Panc1 (cell line): Measurements from ENCODE around the gene ATAD2B. TPM values are rescaled to one million over a fixed set of nuclear protein-coding genes. Genes with fewer than 3 reads are reported as not detected.

Experiments used
- ATAC-seq: fragments of 200-7000 bp; cut with Tn5 transposase; 2 replicates; pipeline ENCODE4 v1.9.1; 2020; ENCODE audit warnings: mild to moderate bottlenecking, moderate library complexity
- BruUV-seq: library from RNA; stranded (reverse); fragments of 400-500 nt; replicated peaks from 2 replicates; lab custom pipeline; 2021; lab: Mats Ljungman, UMichigan
- CTCF ChIA-PET: fragments of 300-600 bp; sonication (Branson Sonifier 250); formaldehyde crosslinking; loops from one replicate; lab custom pipeline; 2022; ENCODE audit warnings: antibody characterized with exemption; lab: Charles Lee
- POLR2A ChIA-PET: fragments of 300-600 bp; sonication (Branson Sonifier 250); formaldehyde crosslinking; loops from one replicate; lab custom pipeline; 2022; ENCODE audit warnings: antibody characterized with exemption; lab: Charles Lee
- DNase-seq: peaks from one replicate; pipeline ENCODE4 v3.0.0-alpha.2; 2010; ENCODE audit warnings: low read depth, low spot score
- H3K27ac ChIP-seq: 2 replicates; pipeline ENCODE4 v1.5.1; 2011; ENCODE audit warnings: mild to moderate bottlenecking, low read length, inconsistent platforms
- H3K27me3 ChIP-seq: fragments of 200-500 bp; sonication (Bioruptor generic); 2 replicates; pipeline ENCODE4 v1.6.0; 2014; ENCODE audit warnings: low read length, inconsistent platforms; ENCODE audit not compliant: control insufficient read depth, insufficient read depth
- H3K36me3 ChIP-seq: fragments of 200-500 bp; sonication (Bioruptor generic); 2 replicates; pipeline ENCODE4 v1.5.1; 2014; ENCODE audit warnings: inconsistent platforms, mild to moderate bottlenecking, low read length, moderate library complexity; ENCODE audit not compliant: control insufficient read depth, insufficient read depth
- H3K4me1 ChIP-seq: 2 replicates; pipeline ENCODE4 v1.5.1; 2011; ENCODE audit warnings: inconsistent platforms, mild to moderate bottlenecking, low read length, moderate library complexity; ENCODE audit not compliant: control insufficient read depth, insufficient read depth
- H3K4me3 ChIP-seq, 2 experiments: 2 replicates each; pipeline ENCODE4 v1.5.1; 2011 to 2012; ENCODE audit warnings: low read depth in 2 of 2, low read length in 2 of 2, mild to moderate bottlenecking in 2 of 2, inconsistent platforms in 1 of 2, moderate library complexity in 1 of 2
- H3K9me3 ChIP-seq: fragments of 200-500 bp; sonication (Bioruptor generic); 2 replicates; pipeline ENCODE4 v1.5.1; 2014; ENCODE audit warnings: low read depth, mild to moderate bottlenecking, inconsistent platforms, low read length, moderate library complexity; ENCODE audit not compliant: control insufficient read depth, insufficient read depth
- POLR2AphosphoS5 ChIP-seq: IDR thresholded peaks from 2 replicates; pipeline ENCODE4 v1.6.1; 2012; ENCODE audit warnings: mild to moderate bottlenecking, low read depth, low read length, moderate library complexity
- SIN3A ChIP-seq: IDR thresholded peaks from 2 replicates; pipeline ENCODE4 v1.6.1; 2012; ENCODE audit warnings: low read depth, mild to moderate bottlenecking, low read length, moderate library complexity, borderline replicate concordance; ENCODE audit not compliant: insufficient read depth
- TCF7L2 ChIP-seq: IDR thresholded peaks from 2 replicates; pipeline ENCODE4 v1.6.1; 2011; ENCODE audit warnings: mild to moderate bottlenecking, low read depth, low read length, inconsistent platforms
- in situ Hi-C: cut with HindIII; loops from 2 replicates; pipeline ENCODE4 v1.10.0; 2016; ENCODE audit warnings: low sequenced_read_pairs, low pct_unique_long_range_greater_than_20kb
- intact Hi-C: fragments of 100-400 bp; cut with micrococcal nuclease; formaldehyde crosslinking; loops from one replicate; pipeline ENCODE4 v1.10.0; 2022; ENCODE audit not compliant: unreplicated experiment
- total RNA-seq: library from RNA; stranded (reverse); gene quantifications from one replicate; pipeline ENCODE4 v1.2.1, GENCODE V29; 2021; ENCODE audit not compliant: unreplicated experiment
- TF ChIP-seq, protein P1 (sequence below), 2 experiments: IDR thresholded peaks; 2 replicates each; pipeline ENCODE4 v1.6.1; 2011 to 2012; ENCODE audit warnings: low read depth in 2 of 2, control low read depth in 1 of 2, low read length in 1 of 2, mild to moderate bottlenecking in 1 of 2, moderate library complexity in 1 of 2; ENCODE audit not compliant: insufficient read depth in 1 of 2
- TF ChIP-seq, protein P2 (sequence below): fragments of 450-650 bp; IDR thresholded peaks from 2 replicates; pipeline ENCODE4 v1.5.1; 2017; ENCODE audit warnings: mild to moderate bottlenecking

The ATAD2B gene
- total RNA-seq, 1 experiment from 2014 or later: 17.9 TPM

DNA sequence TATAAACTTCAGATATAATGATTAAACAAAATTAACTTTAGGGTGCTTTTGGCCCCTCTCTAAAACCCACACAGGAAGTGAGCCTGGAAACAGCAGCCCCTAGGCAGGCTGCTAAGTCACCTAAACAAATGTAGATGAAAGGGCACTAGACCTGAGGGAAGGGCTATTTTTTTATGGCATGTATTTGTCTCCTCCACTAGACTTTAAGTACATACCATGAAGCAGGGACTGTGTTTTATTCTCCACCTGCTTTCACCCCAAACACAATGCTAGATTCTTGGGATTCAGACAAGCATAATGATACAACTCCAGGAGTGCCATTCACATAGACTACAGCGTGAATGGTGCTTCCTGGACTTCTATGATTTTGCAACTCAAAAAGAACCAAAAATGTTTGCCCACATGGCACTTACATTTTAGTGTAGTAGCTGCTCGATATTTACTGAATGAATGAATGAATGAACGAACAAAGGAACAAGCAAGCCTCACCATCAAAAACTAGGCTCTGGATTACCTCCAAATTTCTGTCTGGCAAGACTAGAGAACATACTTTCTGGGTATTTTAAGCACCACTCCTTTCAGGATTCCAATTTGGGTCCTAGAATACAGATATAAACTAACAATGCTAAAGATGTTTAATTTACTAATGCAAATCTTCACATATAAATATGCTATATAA lies 10.1 kb downstream of the ATAD2B start:
- ATAC-seq (peak; percentile 66; the same call in 1 of the 2 replicates), DNase-seq (no peak)
- Histone ChIP-seq H3K36me3 (no peaks in the 10 kb centered on the region), H3K4me3 (no peak overlapping the region), H3K9me3 (no peaks in the 10 kb centered on the region), H3K27me3 (no peaks in the 10 kb centered on the region), H3K4me1 (peaks cover 20% of the 10 kb centered on the region), H3K27ac (peak overlapping the region; percentile 20; the same call in 1 of the 2 replicates)
- BruUV-seq: no TSS peak
- in situ Hi-C loops: no loop called here
- ChIA-PET CTCF (no interaction called here), POLR2A (no interaction called here)
- TF ChIP-seq SIN3A: no peak
- TF ChIP-seq, protein P1, sequence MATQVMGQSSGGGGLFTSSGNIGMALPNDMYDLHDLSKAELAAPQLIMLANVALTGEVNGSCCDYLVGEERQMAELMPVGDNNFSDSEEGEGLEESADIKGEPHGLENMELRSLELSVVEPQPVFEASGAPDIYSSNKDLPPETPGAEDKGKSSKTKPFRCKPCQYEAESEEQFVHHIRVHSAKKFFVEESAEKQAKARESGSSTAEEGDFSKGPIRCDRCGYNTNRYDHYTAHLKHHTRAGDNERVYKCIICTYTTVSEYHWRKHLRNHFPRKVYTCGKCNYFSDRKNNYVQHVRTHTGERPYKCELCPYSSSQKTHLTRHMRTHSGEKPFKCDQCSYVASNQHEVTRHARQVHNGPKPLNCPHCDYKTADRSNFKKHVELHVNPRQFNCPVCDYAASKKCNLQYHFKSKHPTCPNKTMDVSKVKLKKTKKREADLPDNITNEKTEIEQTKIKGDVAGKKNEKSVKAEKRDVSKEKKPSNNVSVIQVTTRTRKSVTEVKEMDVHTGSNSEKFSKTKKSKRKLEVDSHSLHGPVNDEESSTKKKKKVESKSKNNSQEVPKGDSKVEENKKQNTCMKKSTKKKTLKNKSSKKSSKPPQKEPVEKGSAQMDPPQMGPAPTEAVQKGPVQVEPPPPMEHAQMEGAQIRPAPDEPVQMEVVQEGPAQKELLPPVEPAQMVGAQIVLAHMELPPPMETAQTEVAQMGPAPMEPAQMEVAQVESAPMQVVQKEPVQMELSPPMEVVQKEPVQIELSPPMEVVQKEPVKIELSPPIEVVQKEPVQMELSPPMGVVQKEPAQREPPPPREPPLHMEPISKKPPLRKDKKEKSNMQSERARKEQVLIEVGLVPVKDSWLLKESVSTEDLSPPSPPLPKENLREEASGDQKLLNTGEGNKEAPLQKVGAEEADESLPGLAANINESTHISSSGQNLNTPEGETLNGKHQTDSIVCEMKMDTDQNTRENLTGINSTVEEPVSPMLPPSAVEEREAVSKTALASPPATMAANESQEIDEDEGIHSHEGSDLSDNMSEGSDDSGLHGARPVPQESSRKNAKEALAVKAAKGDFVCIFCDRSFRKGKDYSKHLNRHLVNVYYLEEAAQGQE (IDR thresholded peaks at IDR 0.05; ENCODE audit: insufficient read depth in 1 of 2, low read depth in 2 of 2, low read length in 1 of 2): no peak
- intact Hi-C loops: no loop called here

DNA sequence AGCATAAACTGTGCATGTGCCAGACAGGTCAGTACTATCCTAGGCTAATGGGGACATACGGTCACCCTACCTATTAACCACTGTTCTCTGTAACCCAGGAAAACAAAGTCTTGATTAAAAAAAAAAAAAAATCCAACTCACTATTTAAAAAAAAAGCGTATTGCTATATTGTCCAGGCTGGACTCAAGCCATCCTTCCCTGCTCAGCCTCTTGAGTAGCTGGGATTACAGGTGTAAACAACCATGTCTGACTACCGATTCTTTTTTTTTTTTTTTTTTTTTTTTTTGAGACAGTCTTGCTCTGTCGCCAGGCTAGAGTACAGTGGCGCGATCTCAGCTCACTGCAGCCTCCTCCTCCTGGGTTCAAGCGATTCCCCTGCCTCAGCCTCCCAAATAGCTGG lies 11.6 kb downstream of the ATAD2B start:
- CTCF ChIA-PET: no interaction called here
- DNase-seq: no peak
- Histone ChIP-seq H3K36me3 (no peaks in the 10 kb centered on the region), H3K4me3 (no peak overlapping the region), H3K27ac (no peak overlapping the region), H3K4me1 (peaks cover 13% of the 10 kb centered on the region), H3K9me3 (no peaks in the 10 kb centered on the region), H3K27me3 (no peaks in the 10 kb centered on the region)
- TF ChIP-seq TCF7L2: no peak
- TF ChIP-seq, protein P1 (IDR thresholded peaks at IDR 0.05; ENCODE audit: insufficient read depth in 1 of 2, low read depth in 2 of 2, low read length in 1 of 2): no peak
- TF ChIP-seq POLR2AphosphoS5: no peak
- TF ChIP-seq, protein P2, sequence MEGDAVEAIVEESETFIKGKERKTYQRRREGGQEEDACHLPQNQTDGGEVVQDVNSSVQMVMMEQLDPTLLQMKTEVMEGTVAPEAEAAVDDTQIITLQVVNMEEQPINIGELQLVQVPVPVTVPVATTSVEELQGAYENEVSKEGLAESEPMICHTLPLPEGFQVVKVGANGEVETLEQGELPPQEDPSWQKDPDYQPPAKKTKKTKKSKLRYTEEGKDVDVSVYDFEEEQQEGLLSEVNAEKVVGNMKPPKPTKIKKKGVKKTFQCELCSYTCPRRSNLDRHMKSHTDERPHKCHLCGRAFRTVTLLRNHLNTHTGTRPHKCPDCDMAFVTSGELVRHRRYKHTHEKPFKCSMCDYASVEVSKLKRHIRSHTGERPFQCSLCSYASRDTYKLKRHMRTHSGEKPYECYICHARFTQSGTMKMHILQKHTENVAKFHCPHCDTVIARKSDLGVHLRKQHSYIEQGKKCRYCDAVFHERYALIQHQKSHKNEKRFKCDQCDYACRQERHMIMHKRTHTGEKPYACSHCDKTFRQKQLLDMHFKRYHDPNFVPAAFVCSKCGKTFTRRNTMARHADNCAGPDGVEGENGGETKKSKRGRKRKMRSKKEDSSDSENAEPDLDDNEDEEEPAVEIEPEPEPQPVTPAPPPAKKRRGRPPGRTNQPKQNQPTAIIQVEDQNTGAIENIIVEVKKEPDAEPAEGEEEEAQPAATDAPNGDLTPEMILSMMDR: no peak
- no peak for TF ChIP-seq SIN3A
- no TSS peak for BruUV-seq
- no peak for ATAC-seq
- intact Hi-C loops: no loop called here
- POLR2A ChIA-PET: interaction anchor here (0.7 kb wide), 1 partner anchor 10 kb away, joined by 6 read pairs; no protein-coding TSS in a partner anchor
- in situ Hi-C loops: no loop called here
